H1 (cell line): ENCODE measurements around the gene LAMC3. TPM values are rescaled to one million over a fixed set of nuclear protein-coding genes. Genes with fewer than 3 reads are reported as not detected.

Experiments
- CTCF ChIA-PET: fragments of 300-600 bp; sonication (Branson Sonifier 250); formaldehyde crosslinking; loops from one replicate; lab custom pipeline; 2021; ENCODE audit not compliant: partially characterized antibody; lab: Charles Lee
- POLR2A ChIA-PET: fragments of 300-600 bp; sonication (Branson Sonifier 250); formaldehyde crosslinking; loops from one replicate; lab custom pipeline; 2021; ENCODE audit warnings: inconsistent platforms; ENCODE audit not compliant: partially characterized antibody; lab: Charles Lee
- DNase-seq, 2 experiments: peaks; one replicate each; pipeline versions ENCODE4 v3.0.0 to v3.0.0-alpha.2; 2010 to 2022; ENCODE audit warnings: low spot score in 2 of 2, low read depth in 1 of 2, mixed read lengths in 1 of 2
- FAIRE-seq: peaks from 2 replicates; lab custom pipeline; 2011; peaks lifted over from hg19 to GRCh38; lab: Jason Lieb, UNC
- H2AFZ ChIP-seq: 2 replicates; pipeline ENCODE4 v1.8.1; 2012; ENCODE audit warnings: low read length, inconsistent platforms
- H2AK5ac ChIP-seq: 2 replicates; pipeline ENCODE4 v1.6.1; 2013; ENCODE audit warnings: low read depth, low read length
- H2BK120ac ChIP-seq: replicated peaks from 2 replicates; pipeline ENCODE3; 2013; ENCODE audit warnings: low read depth, low read length, inconsistent platforms
- H2BK12ac ChIP-seq: 2 replicates; pipeline ENCODE4 v1.6.1; 2013; ENCODE audit warnings: low read depth, low read length
- H2BK15ac ChIP-seq: 2 replicates; pipeline ENCODE4 v1.6.1; 2013; ENCODE audit warnings: low read length
- H2BK20ac ChIP-seq: 2 replicates; pipeline ENCODE4 v1.6.1; 2013; ENCODE audit warnings: low read length
- H2BK5ac ChIP-seq: 2 replicates; pipeline ENCODE4 v1.6.1; 2013; ENCODE audit warnings: low read depth, low read length
- H3K14ac ChIP-seq: 2 replicates; pipeline ENCODE4 v1.6.1; 2013; ENCODE audit warnings: inconsistent platforms; ENCODE audit not compliant: insufficient read length
- H3K18ac ChIP-seq: 2 replicates; pipeline ENCODE4 v1.6.1; 2013; ENCODE audit warnings: low read length; ENCODE audit errors: extremely low read depth
- H3K23ac ChIP-seq: 2 replicates; pipeline ENCODE4 v1.6.1; 2013; ENCODE audit warnings: inconsistent platforms; ENCODE audit not compliant: insufficient read length
- H3K23me2 ChIP-seq: 2 replicates; pipeline ENCODE4 v1.6.1; 2013; ENCODE audit warnings: low read depth, low read length
- H3K27ac ChIP-seq: 2 replicates; pipeline ENCODE4 v1.6.1; 2011; ENCODE audit warnings: low read depth, low read length, inconsistent platforms
- H3K27me3 ChIP-seq, 4 experiments: replicated peaks in 1 of 4; 1 replicate in 1 of 4; 2 replicates in 3 of 4; pipeline versions ENCODE4 v1.6.1 to v1.8.1; 2011 to 2013; ENCODE audit warnings: low read length in 3 of 4, mild to moderate bottlenecking in 3 of 4, inconsistent platforms in 2 of 4, mixed read lengths in 2 of 4, moderate library complexity in 1 of 4; ENCODE audit not compliant: control insufficient read depth in 3 of 4, insufficient read depth in 3 of 4; ENCODE audit errors: extremely low read depth in 1 of 4
- H3K36me3 ChIP-seq, 4 experiments: 2 replicates each; pipeline versions ENCODE4 v1.6.1 to v1.8.1; 2011 to 2013; ENCODE audit warnings: mild to moderate bottlenecking in 4 of 4, low read length in 3 of 4, moderate library complexity in 2 of 4, control low read depth in 1 of 4, inconsistent platforms in 1 of 4; ENCODE audit not compliant: insufficient read depth in 4 of 4, control insufficient read depth in 2 of 4
- H3K4ac ChIP-seq: replicated peaks from 2 replicates; pipeline ENCODE3; 2013; ENCODE audit warnings: low read length, low read depth, mixed read lengths, inconsistent platforms; ENCODE audit not compliant: insufficient read length
- H3K4me1 ChIP-seq, 4 experiments: replicated peaks in 1 of 4; 1 replicate in 1 of 4; 2 replicates in 3 of 4; pipeline versions ENCODE4 v1.6.1 to v1.8.1; 2011 to 2013; ENCODE audit warnings: low read length in 3 of 4, inconsistent platforms in 2 of 4, mixed read lengths in 1 of 4; ENCODE audit not compliant: insufficient read depth in 4 of 4, control insufficient read depth in 3 of 4
- H3K4me2 ChIP-seq, 2 experiments: 2 replicates each; pipeline versions ENCODE4 v1.6.1 to v1.8.1; 2011 to 2013; ENCODE audit warnings: low read depth in 2 of 2, low read length in 2 of 2, control low read depth in 1 of 2, inconsistent platforms in 1 of 2, mild to moderate bottlenecking in 1 of 2; ENCODE audit not compliant: insufficient read depth in 1 of 2
- H3K4me3 ChIP-seq, 4 experiments: fragments of 200-600, 300-600 bp in 1 of 4; sonication (generic), shearing (Covaris generic), sonication (Bioruptor Twin) in 1 of 4; 2 replicates each; pipeline versions ENCODE4 v1.5.1 to v1.8.1; 2011 to 2016; ENCODE audit warnings: low read length in 4 of 4, low read depth in 3 of 4, control low read depth in 2 of 4, inconsistent platforms in 2 of 4, mild to moderate bottlenecking in 2 of 4, mixed read lengths in 1 of 4, moderate library complexity in 1 of 4; ENCODE audit not compliant: insufficient read depth in 2 of 4; ENCODE audit errors: extremely low read depth in 1 of 4
- H3K56ac ChIP-seq: replicated peaks from 2 replicates; pipeline ENCODE3; 2013; ENCODE audit warnings: low read depth, mild to moderate bottlenecking, mixed read lengths, low read length, inconsistent platforms; ENCODE audit not compliant: insufficient read length
- H3K79me1 ChIP-seq: 2 replicates; pipeline ENCODE4 v1.6.1; 2013; ENCODE audit warnings: low read depth, low read length, control low read depth
- H3K79me2 ChIP-seq, 2 experiments: 2 replicates each; pipeline versions ENCODE4 v1.6.1 to v1.8.1; 2012 to 2013; ENCODE audit warnings: low read length in 2 of 2, mild to moderate bottlenecking in 2 of 2, inconsistent platforms in 1 of 2; ENCODE audit not compliant: insufficient read depth in 2 of 2, control insufficient read depth in 1 of 2
- H3K9ac ChIP-seq, 4 experiments: replicated peaks in 1 of 4; 1 replicate in 1 of 4; 2 replicates in 3 of 4; pipeline versions ENCODE4 v1.6.1 to v1.8.1; 2011 to 2013; ENCODE audit warnings: low read depth in 3 of 4, low read length in 3 of 4, control low read depth in 2 of 4, mild to moderate bottlenecking in 2 of 4, moderate library complexity in 2 of 4, inconsistent platforms in 1 of 4; ENCODE audit errors: extremely low read depth in 1 of 4
- H3K9me3 ChIP-seq, 2 experiments: 2 replicates each; pipeline versions ENCODE4 v1.6.1 to v1.8.1; 2012 to 2013; ENCODE audit warnings: mild to moderate bottlenecking in 2 of 2, moderate library complexity in 2 of 2, control low read depth in 1 of 2, inconsistent platforms in 1 of 2, low read depth in 1 of 2, low read length in 1 of 2, mixed read lengths in 1 of 2; ENCODE audit not compliant: insufficient read depth in 2 of 2
- H4K20me1 ChIP-seq, 2 experiments: replicated peaks in 1 of 2; 2 replicates each; pipeline versions ENCODE3 to v1.8.1; 2011 to 2013; ENCODE audit warnings: inconsistent platforms in 2 of 2, low read length in 2 of 2, mild to moderate bottlenecking in 1 of 2; ENCODE audit not compliant: insufficient read depth in 2 of 2, control insufficient read depth in 1 of 2
- H4K5ac ChIP-seq: 2 replicates; pipeline ENCODE4 v1.6.1; 2013; ENCODE audit warnings: low read length, low read depth, mixed read lengths, inconsistent platforms; ENCODE audit not compliant: insufficient read length
- H4K8ac ChIP-seq: 2 replicates; pipeline ENCODE4 v1.8.0; 2013; ENCODE audit warnings: mild to moderate bottlenecking, moderate library complexity, low read length, inconsistent platforms; ENCODE audit not compliant: insufficient read depth; ENCODE audit errors: extremely low read depth
- H4K91ac ChIP-seq: replicated peaks from 2 replicates; pipeline ENCODE3; 2013; ENCODE audit warnings: low read length, mixed read lengths, inconsistent platforms; ENCODE audit not compliant: insufficient read length
- BCL11A ChIP-seq, 2 experiments: IDR thresholded peaks; one replicate each; pipeline ENCODE4 v1.6.1; 2011; ENCODE audit warnings: low read depth in 2 of 2, low read length in 2 of 2, mild to moderate bottlenecking in 2 of 2
- BRCA1 ChIP-seq: IDR thresholded peaks from 2 replicates; pipeline ENCODE4 v1.6.1; 2012; ENCODE audit warnings: low read depth, low read length, improper control_type of control experiment
- CBX8 ChIP-seq: fragments of 300-800, 300-1000 bp; sonication (generic); IDR thresholded peaks from 2 replicates; pipeline ENCODE4 v1.7.1; 2016; ENCODE audit warnings: low read depth, low read length, borderline replicate concordance
- CHD1 ChIP-seq: IDR thresholded peaks from 2 replicates; pipeline ENCODE4 v1.6.1; 2012; ENCODE audit warnings: low read depth, low read length, improper control_type of control experiment
- CTBP2 ChIP-seq: IDR thresholded peaks from 2 replicates; pipeline ENCODE4 v1.7.0; 2011; ENCODE audit warnings: borderline replicate concordance, mild to moderate bottlenecking, moderate library complexity, mixed read lengths, low read length; ENCODE audit not compliant: insufficient read depth, insufficient read length
- CTCF ChIP-seq, 3 experiments: IDR thresholded peaks; 1 replicate in 2 of 3; 2 replicates in 1 of 3; pipeline versions ENCODE4 v1.5.1 to v1.6.1; 2011; ENCODE audit warnings: low read length in 3 of 3, mild to moderate bottlenecking in 3 of 3, inconsistent platforms in 2 of 3, low read depth in 1 of 3, moderate library complexity in 1 of 3; ENCODE audit not compliant: insufficient read depth in 1 of 3; ENCODE audit errors: control extremely low read depth in 1 of 3
- TEAD4 ChIP-seq: IDR thresholded peaks from 2 replicates; pipeline ENCODE4 v1.6.1; 2012; ENCODE audit warnings: low read depth, low read length, inconsistent platforms, mixed read lengths
- WGBS, 2 experiments: shearing (Covaris generic) in 1 of 2; methylation state at CpG; one replicate each; pipeline versions ENCODE4 v1.1.6 to v1.1.7; 2013 to 2015; ENCODE audit warnings: low lambda C conversion rate in 2 of 2, mixed read lengths in 2 of 2, inconsistent platforms in 1 of 2, low coverage in 1 of 2, missing lambda C conversion rate in 1 of 2; ENCODE audit not compliant: insufficient replicate concordance in 2 of 2, insufficient coverage in 1 of 2, insufficient read length in 1 of 2; ENCODE audit errors: extremely low coverage in 1 of 2, missing lambda C conversion rate in 1 of 2; 5-methylcytosine and 5-hydroxymethylcytosine counted together
- polyA plus RNA-seq, 7 experiments: library from polyadenylated mRNA; depleted of rRNA in 3 of 7; stranded (reverse) in 5 of 7; unstranded in 2 of 7; fragments of >200 nt in 5 of 7; fragments of 200-250 nt in 2 of 7; gene quantifications; 1 replicate in 5 of 7; 2 replicates in 1 of 7; 4 replicates in 1 of 7; pipeline versions ENCODE4 v1.2.1 to v1.2.3, GENCODE V29; 2011 to 2013; ENCODE audit warnings: missing spikeins in 2 of 7, mixed read lengths in 2 of 7
- total RNA-seq: library from RNA; stranded (reverse); fragmentation: NEBNext Ultra II Directional; extraction: Animal tissue kit (Norgen Biotek cat#: 25700); gene quantifications from 2 replicates; pipeline ENCODE4 v1.2.1, GENCODE V29; 2021

The LAMC3 gene
- total and polyA plus RNA-seq, 2 of the 8 experiments (the other 6 are each of a cell fraction or from before 2014, with no cell fraction given) = 9.3 to 12.3 TPM

DNA sequence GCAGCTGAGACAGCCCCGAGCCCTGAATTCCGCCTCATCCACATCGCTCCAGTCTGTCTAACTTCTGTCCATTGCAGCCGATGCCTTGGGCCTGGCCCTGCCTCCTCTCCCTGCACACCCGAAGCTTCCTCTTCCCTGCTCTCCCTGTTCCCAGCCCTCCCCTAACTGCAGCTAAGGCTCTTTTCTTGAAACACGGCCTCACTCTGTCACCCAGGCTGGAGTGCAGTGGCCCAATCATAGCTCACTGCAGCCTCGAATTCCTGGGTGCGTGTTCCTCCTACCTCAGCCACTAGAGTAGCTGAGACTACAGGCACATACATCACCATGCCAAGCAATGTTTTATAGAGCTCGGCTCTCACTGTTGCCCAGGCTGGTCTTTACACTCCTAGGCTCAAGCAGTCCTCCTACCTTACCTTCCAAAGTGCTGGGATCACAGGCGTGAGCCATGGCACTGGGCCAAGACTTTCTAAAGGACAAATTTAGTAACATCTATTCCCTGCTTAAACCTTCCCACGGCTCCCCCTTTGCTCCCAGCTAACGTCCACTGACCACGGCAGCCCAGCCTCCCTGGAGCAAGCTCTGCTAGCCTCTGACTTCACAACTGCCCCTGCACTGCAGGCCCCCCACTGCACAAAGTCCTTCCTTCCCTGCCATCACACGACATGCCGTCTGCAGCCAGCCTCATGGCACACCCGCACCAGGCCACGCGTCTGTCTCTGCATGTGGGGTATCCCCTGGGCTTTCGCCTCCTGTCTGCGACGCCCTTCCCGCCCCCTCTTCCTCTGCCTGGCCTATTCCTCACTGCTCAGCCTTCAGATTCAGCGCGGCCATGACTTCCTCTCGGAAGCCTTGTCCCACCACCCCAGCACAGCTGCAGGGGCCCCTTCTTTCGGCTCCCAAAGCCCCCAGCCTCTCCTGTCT lies 28.6 kb downstream of the LAMC3 start:
- ChIA-PET CTCF (interaction anchor here (1.0 to 6.9 kb wide), 10 partner anchors 9 to 139 kb away, joined by 3 to 52 read pairs (median 5); no protein-coding TSS in a partner anchor), POLR2A (interaction anchor here (0.6 to 1.2 kb wide), 2 partner anchors 18 to 75 kb away, joined by 3 read pairs; no protein-coding TSS in a partner anchor)
- no peak overlapping the region for H3K9ac ChIP-seq
- no peaks in the 10 kb centered on the region; the same call in 1 of the 2 replicates for H3K23me2 ChIP-seq
- H4K20me1 ChIP-seq = peaks cover 0 to 3% of the 10 kb centered on the region in 2 experiments
- H4K91ac ChIP-seq = no peak overlapping the region
- H2BK15ac ChIP-seq = no peak overlapping the region
- H3K79me1 ChIP-seq = no peaks in the 10 kb centered on the region
- no peak overlapping the region for H3K27ac ChIP-seq
- no peak overlapping the region for H2AK5ac ChIP-seq
- H3K79me2 ChIP-seq = no peaks in the 10 kb centered on the region
- H2BK120ac ChIP-seq = no peak overlapping the region
- no peak overlapping the region for H3K4ac ChIP-seq
- no peak overlapping the region for H2BK12ac ChIP-seq
- no peak overlapping the region; the same call in 1 of the 2 replicates for H2BK5ac ChIP-seq
- H3K27me3 ChIP-seq = no peaks in the 10 kb centered on the region
- H3K14ac ChIP-seq = no peak overlapping the region
- H2AFZ ChIP-seq = no peak overlapping the region
- H2BK20ac ChIP-seq = no peak overlapping the region
- FAIRE-seq (no peak), DNase-seq (no peak)
- no peak overlapping the region for H3K56ac ChIP-seq
- no peak overlapping the region for H3K18ac ChIP-seq
- H3K23ac ChIP-seq = no peak overlapping the region
- H3K4me1 ChIP-seq = no peaks in the 10 kb centered on the region; a peak in 2 of 7 replicates
- H3K4me2 ChIP-seq = no peak overlapping the region
- peak overlapping the region; percentile 83 for H4K8ac ChIP-seq
- no peak overlapping the region for H4K5ac ChIP-seq
- H3K36me3 ChIP-seq = peaks cover 0 to 2% (median 0%) of the 10 kb centered on the region in 4 experiments; a peak in 3 of 8 replicates
- 89% methylated on average over 26 of the region's 26 CpGs; no CpG with 5 or more reads in 1 of the 2 experiments for WGBS, 2 experiments
- H3K4me3 ChIP-seq = no peak overlapping the region
- H3K9me3 ChIP-seq = no peaks in the 10 kb centered on the region
- TF ChIP-seq CBX8 = no peak
- TF ChIP-seq CHD1 = no peak
- TF ChIP-seq TEAD4 = no peak
- no peak for TF ChIP-seq BRCA1
- no peak for TF ChIP-seq CTBP2
- no peak for TF ChIP-seq BCL11A (IDR thresholded peaks at IDR 0.05; ENCODE audit: low read depth in 2 of 2, low read length in 2 of 2)
- no peak for TF ChIP-seq CTCF (IDR thresholded peaks at IDR 0.05; ENCODE audit: control extremely low read depth in 1 of 3, insufficient read depth in 1 of 3, low read depth in 1 of 3, low read length in 3 of 3)
